GM10248 (cell line): ENCODE data around the gene POLR1C.

Experiments
- CTCF ChIA-PET: fragments of 300-600 bp; sonication (Branson Sonifier 250); formaldehyde crosslinking; extraction: SDS; loops from one replicate; lab custom pipeline; 2021; ENCODE audit warnings: antibody characterized with exemption; lab: Yijun Ruan, JAX
- POLR2A ChIA-PET: fragments of 350-650 bp; sonication (Branson Sonifier 250); formaldehyde crosslinking; extraction: SDS; loops from one replicate; lab custom pipeline; 2020; ENCODE audit warnings: antibody characterized with exemption; lab: Yijun Ruan, JAX
- DNase-seq: peaks from one replicate; pipeline ENCODE4 v3.0.0; 2012; ENCODE audit errors: extremely low spot score
- CTCF ChIP-seq: IDR thresholded peaks from 2 replicates; pipeline ENCODE4 v1.5.1; 2012; ENCODE audit warnings: mild to moderate bottlenecking, low read depth; ENCODE audit errors: extremely low read depth, missing control alignments, control extremely low read depth

Gene POLR1C

GRCh38 chr6:43511824-43512415 is 5.0 kb upstream of the POLR1C start:
- CTCF ChIA-PET = interaction anchor here (0.9 to 1.7 kb wide), 4 partner anchors 15 to 283 kb away, joined by 3 to 4 read pairs (median 3); no protein-coding TSS in a partner anchor
- POLR2A ChIA-PET = no interaction called here
- DNase-seq = no peak
- TF ChIP-seq CTCF = no peak

DNA sequence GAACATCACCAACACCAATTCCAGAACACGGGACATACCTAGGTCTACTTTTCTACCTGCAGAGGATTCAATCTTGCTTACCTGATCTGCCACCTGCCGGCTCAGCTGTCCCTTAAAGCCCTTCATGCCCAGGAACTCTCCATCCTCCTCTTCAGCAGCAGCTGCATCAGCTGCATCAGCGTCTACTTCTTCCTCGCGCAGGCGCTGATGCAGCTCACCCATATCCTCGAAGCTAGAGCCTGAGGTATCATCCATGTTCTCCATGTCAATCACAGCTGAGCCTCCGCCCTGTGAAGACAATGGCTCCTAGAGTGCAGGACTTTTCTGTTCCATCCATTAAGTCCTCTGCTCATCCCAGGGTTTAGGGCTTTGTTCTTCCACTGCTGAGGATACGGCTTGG is 1.1 kb upstream of the POLR1C start:
- ChIA-PET CTCF (interaction anchor here (1.4 to 8.0 kb wide), 2 partner anchors 9 to 287 kb away, joined by 3 to 56 read pairs; partner anchors contain the start of gene DNPH1), POLR2A (interaction anchor here (0.6 kb wide), 1 partner anchor 59 kb away, joined by 3 read pairs; no protein-coding TSS in a partner anchor)
- DNase-seq = no peak
- no peak for TF ChIP-seq CTCF

DNA sequence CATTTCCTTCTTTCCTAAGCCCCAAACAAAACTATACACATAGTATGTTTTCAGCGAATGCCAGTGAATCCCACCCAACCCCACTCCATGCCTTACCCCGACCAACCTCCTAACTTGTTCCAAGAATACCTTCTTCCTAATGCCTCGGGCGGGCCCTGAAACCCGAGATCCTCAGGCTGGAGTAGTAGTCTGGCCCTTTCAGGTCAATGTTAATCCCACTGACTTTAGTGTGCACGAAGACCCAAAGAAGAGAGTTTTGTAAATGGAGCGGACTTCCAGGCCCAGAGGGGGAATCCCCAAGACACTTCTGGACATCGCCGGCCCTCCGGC is 557 bp upstream of the POLR1C start:
- POLR2A ChIA-PET = interaction anchor here (0.5 to 1.1 kb wide), 2 partner anchors 9 to 36 kb away, joined by 3 read pairs; no protein-coding TSS in a partner anchor

DNA sequence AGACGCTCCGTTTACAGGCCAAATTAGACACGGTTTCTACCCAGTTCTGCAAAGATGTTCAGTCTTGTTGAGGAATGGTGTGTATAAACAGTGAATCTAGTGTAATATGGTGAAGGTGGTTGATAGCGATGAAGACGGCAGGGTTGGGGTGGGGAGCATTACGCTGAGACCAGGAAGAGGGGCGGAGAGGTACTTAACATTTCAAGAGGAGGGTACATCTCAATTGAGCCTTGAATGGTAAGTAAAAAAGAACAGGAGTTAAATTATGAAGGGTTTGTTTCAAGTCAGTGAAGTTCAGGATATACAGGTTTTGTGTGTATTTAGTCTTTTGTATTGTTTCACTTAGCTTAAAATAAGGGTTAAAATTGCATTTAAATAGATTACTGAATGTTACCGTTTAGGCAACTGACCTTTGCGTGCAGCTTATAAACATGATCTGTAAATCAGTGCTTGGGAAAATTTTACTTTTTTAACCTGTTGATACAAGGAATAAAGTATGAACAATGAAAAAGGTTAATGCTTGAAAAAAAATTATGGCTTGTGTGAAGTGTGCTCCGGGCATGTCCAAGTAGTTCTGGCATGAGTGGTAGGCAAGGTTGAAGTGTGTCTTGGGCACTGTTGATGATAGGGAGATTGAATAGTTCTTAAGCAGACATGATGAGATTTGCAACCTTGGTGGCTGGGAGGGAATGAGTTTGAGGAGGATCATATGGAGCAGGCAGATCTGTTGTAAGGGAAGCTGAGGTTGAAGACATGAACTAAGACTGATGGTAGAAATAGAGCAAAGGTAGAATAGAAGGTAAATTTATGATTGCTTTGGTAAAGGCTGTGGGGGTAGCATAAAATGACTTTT is 842 bp downstream of the POLR1C start:
- ChIA-PET CTCF (interaction anchor here (1.4 to 8.0 kb wide), 4 partner anchors 11 to 18 kb away, joined by 4 to 56 read pairs (median 5); no protein-coding TSS in a partner anchor), POLR2A (interaction anchor here (1.1 kb wide), 1 partner anchor 8 kb away, joined by 3 read pairs; no protein-coding TSS in a partner anchor)
- TF ChIP-seq CTCF = no peak
- DNase-seq = no peak

More for the DNA sequence above, 557 bp upstream of the POLR1C start:
- CTCF ChIA-PET = interaction anchor here (1.4 to 8.0 kb wide), 4 partner anchors 10 to 287 kb away, joined by 3 to 56 read pairs (median 4); partner anchors contain the start of gene DNPH1
- DNase-seq = no peak
- no peak for TF ChIP-seq CTCF

- TF ChIP-seq CTCF = no peak
- ChIA-PET CTCF (interaction anchor here (1.4 to 8.0 kb wide), 4 partner anchors 10 to 29 kb away, joined by 5 to 56 read pairs (median 6); partner anchors contain the start of gene LRRC73), POLR2A (no interaction called here)
Measured at GRCh38 chr6:43520097-43520496, 3.2 kb downstream of the POLR1C start.

DNA sequence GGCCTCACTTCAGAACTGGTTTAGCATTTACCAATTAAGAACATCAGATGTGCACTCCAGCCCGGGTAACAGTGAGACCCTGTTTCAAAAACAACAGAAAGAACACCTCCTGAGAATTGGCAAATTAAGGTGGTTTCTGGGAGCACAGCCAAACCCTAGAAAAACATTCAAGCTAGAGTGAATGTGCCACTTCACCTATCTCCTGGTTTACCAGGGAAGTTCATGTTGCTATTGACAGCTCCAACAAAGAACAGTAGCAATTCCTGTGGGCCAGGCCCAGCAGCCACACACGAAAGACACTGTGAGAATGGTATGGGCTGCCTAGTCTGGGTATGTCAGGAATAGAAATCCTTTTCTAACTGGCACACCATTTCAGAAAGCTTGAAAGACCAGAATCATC is 4.9 kb downstream of the POLR1C start:
- TF ChIP-seq CTCF = no peak
- POLR2A ChIA-PET = no interaction called here
- no peak for DNase-seq
- CTCF ChIA-PET = interaction anchor here (0.7 to 8.0 kb wide), 4 partner anchors 12 to 166 kb away, joined by 3 to 56 read pairs (median 3); no protein-coding TSS in a partner anchor

More at GRCh38 chr6:43520097-43520496, 3.2 kb downstream of the POLR1C start:
- no peak for DNase-seq
